ENCODE data around the gene KRTAP5-8. TPM values are rescaled to one million over a fixed set of nuclear protein-coding genes. Genes with fewer than 3 reads are reported as not detected.
"Not testable (repeated sequence)": the region's sequence is repeated elsewhere in the genome, so short reads cannot be mapped to it uniquely, and the experiment has no call there.

The KRTAP5-8 gene
- total and polyA plus RNA-seq, 9 of the 15 experiments (the other 6 are each of a cell fraction or from before 2014, with no cell fraction given): not detected

DNA sequence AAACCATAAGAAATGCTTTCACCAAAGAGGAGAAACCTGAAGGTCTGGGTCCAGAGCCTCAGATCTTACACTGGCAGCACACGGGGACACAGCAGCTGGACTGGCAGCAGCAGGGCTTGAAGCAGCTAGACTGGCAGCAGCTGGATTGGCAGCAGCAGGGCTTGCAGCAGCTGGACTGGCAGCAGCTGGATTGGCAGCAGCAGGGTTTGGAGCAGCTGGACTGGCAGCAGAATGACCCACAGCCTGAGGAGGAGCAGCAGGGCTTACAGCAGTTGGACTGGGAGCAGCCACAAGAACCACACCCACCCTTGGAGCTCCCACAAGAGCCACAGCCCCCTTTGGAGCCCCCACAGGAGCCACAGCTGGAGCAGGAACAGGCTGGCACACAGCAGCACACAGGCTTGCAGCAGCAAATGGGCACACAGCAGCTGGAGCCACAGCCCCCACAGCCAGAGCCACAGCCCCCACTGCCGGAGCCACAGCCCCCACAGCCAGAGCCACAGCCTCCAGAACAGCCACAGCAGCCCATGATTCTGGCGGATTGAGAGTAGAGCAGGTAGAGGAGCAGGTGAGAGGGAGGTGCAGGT is 44.6 kb downstream of the KRTAP5-8 start, which contains the start of gene KRTAP5-11 (continued):
- TF ChIP-seq TCFL5 (CRISPR knock-in tag; conservative IDR thresholded peaks at IDR 0.05): no peak

DNA sequence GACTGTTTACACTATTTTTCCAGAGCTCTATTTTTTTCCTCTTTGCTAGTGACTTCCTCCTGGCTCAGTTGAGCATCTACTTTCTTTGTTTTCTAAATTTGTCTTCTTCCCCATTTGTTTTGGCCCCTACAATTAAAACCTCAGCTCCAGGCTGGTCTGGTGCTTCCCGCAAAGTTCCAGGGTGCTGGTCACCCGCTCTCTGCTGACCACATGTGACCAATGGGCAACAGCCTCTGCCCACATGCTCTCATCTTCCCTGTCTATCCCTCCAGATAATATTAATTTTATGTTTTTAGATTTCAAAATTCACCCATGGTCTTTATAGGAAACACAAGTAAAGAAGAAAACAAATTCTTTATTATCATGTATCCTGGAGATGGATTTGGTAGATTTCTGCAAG is 45.1 kb downstream of the KRTAP5-8 start:
- POLR2A ChIA-PET: interaction anchor here (0.7 kb wide), 1 partner anchor 10 kb away, joined by 3 read pairs; no protein-coding TSS in a partner anchor
- H3K9me1 ChIP-seq (ENCODE audit: control insufficient read depth, insufficient read depth, low read length); H3K9ac ChIP-seq (ENCODE audit: insufficient read depth in 1 of 2, low read depth in 2 of 2, low read length in 2 of 2); H3K9me3 ChIP-seq (replicated peaks; ENCODE audit: control insufficient read depth, insufficient read depth, low read depth, low read length); intact Hi-C loops (cut with micrococcal nuclease); H4K20me1 ChIP-seq (replicated peaks; ENCODE audit: control insufficient read depth, insufficient read depth, low read length); H3K4me3 ChIP-seq; FAIRE-seq; H3K36me3 ChIP-seq (ENCODE audit: control insufficient read depth, insufficient read depth, low read length); H3K79me2 ChIP-seq (ENCODE audit: control insufficient read depth, insufficient read depth, low read length); CTCF ChIA-PET (ENCODE audit: low intra/inter-chr PET ratio); DNase-seq (ENCODE audit: extremely low read depth in 1 of 4, low spot score in 3 of 4); H3K4me1 ChIP-seq (replicated peaks in 1 of 2; ENCODE audit: control insufficient read depth in 2 of 2, insufficient read depth in 2 of 2, low read length in 2 of 2); ATAC-seq; H3K27ac ChIP-seq (ENCODE audit: extremely low read depth, low read depth, low read length); H3K4me2 ChIP-seq (ENCODE audit: insufficient read depth, low read length); H2AFZ ChIP-seq (ENCODE audit: low read depth, low read length); BruUV-seq (replicated peaks): not testable (repeated sequence)
- WGBS (ENCODE audit: insufficient coverage, low coverage, missing lambda C conversion rate): 11% methylated on average over 2 of the region's 2 CpGs
- in situ Hi-C loops (cut with MboI): loop anchor here (25.0 kb wide), 1 partner anchor 854 kb away; the partner anchor contains the start of gene CLPB
- H3K27me3 ChIP-seq (ENCODE audit: control insufficient read depth in 2 of 2, insufficient read depth in 2 of 2, low read length in 2 of 2): peaks cover 2 to 31% of the 10 kb centered on the region in 2 experiments; a peak in 3 of 5 replicates

- ATAC-seq; FAIRE-seq; H3K4me3 ChIP-seq; H3K27ac ChIP-seq (ENCODE audit: extremely low read depth, low read depth, low read length); H3K9me3 ChIP-seq (replicated peaks; ENCODE audit: control insufficient read depth, insufficient read depth, low read depth, low read length); intact Hi-C loops (cut with micrococcal nuclease); H3K4me1 ChIP-seq (replicated peaks in 1 of 2; ENCODE audit: control insufficient read depth in 2 of 2, insufficient read depth in 2 of 2, low read length in 2 of 2); POLR2A ChIA-PET; H3K79me2 ChIP-seq (ENCODE audit: control insufficient read depth, insufficient read depth, low read length); H3K36me3 ChIP-seq (ENCODE audit: control insufficient read depth, insufficient read depth, low read length); H3K9me1 ChIP-seq (ENCODE audit: control insufficient read depth, insufficient read depth, low read length); H2AFZ ChIP-seq (ENCODE audit: low read depth, low read length); BruUV-seq (replicated peaks); CTCF ChIA-PET (ENCODE audit: low intra/inter-chr PET ratio); DNase-seq (ENCODE audit: extremely low read depth in 1 of 4, low spot score in 3 of 4); H4K20me1 ChIP-seq (replicated peaks; ENCODE audit: control insufficient read depth, insufficient read depth, low read length); H3K9ac ChIP-seq (ENCODE audit: insufficient read depth in 1 of 2, low read depth in 2 of 2, low read length in 2 of 2); H3K4me2 ChIP-seq (ENCODE audit: insufficient read depth, low read length); TF ChIP-seq ETV6 (IDR thresholded peaks at IDR 0.05; ENCODE audit: borderline replicate concordance in 1 of 2, low read depth in 2 of 2, low read length in 1 of 2): not testable (repeated sequence)
- H3K27me3 ChIP-seq (ENCODE audit: control insufficient read depth in 2 of 2, insufficient read depth in 2 of 2, low read length in 2 of 2): peaks cover 2 to 26% of the 10 kb centered on the region in 2 experiments; a peak in 4 of 5 replicates
- TF ChIP-seq SAFB (IDR thresholded peaks at IDR 0.05; ENCODE audit: borderline replicate concordance, low read depth, low read length) (peak; percentile 51; the same call in 1 of the 2 replicates), DACH1 (IDR thresholded peaks at IDR 0.05; ENCODE audit: partially characterized antibody) (peak; percentile 88), ETV6 (CRISPR knock-in tag; IDR thresholded peaks at IDR 0.05; ENCODE audit: borderline replicate concordance) (0 out of 2 replicates have a peak, but pooled peaks have one; percentile 52)
- TF ChIP-seq, protein P1, sequence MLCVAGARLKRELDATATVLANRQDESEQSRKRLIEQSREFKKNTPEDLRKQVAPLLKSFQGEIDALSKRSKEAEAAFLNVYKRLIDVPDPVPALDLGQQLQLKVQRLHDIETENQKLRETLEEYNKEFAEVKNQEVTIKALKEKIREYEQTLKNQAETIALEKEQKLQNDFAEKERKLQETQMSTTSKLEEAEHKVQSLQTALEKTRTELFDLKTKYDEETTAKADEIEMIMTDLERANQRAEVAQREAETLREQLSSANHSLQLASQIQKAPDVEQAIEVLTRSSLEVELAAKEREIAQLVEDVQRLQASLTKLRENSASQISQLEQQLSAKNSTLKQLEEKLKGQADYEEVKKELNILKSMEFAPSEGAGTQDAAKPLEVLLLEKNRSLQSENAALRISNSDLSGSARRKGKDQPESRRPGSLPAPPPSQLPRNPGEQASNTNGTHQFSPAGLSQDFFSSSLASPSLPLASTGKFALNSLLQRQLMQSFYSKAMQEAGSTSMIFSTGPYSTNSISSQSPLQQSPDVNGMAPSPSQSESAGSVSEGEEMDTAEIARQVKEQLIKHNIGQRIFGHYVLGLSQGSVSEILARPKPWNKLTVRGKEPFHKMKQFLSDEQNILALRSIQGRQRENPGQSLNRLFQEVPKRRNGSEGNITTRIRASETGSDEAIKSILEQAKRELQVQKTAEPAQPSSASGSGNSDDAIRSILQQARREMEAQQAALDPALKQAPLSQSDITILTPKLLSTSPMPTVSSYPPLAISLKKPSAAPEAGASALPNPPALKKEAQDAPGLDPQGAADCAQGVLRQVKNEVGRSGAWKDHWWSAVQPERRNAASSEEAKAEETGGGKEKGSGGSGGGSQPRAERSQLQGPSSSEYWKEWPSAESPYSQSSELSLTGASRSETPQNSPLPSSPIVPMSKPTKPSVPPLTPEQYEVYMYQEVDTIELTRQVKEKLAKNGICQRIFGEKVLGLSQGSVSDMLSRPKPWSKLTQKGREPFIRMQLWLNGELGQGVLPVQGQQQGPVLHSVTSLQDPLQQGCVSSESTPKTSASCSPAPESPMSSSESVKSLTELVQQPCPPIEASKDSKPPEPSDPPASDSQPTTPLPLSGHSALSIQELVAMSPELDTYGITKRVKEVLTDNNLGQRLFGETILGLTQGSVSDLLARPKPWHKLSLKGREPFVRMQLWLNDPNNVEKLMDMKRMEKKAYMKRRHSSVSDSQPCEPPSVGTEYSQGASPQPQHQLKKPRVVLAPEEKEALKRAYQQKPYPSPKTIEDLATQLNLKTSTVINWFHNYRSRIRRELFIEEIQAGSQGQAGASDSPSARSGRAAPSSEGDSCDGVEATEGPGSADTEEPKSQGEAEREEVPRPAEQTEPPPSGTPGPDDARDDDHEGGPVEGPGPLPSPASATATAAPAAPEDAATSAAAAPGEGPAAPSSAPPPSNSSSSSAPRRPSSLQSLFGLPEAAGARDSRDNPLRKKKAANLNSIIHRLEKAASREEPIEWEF (CRISPR knock-in tag; IDR thresholded peaks at IDR 0.05): peak; percentile 85; the same call in 1 of the 2 replicates
- in situ Hi-C loops (cut with MboI): loop anchor here (25.0 kb wide), 1 partner anchor 852 kb away; the partner anchor contains the start of gene CLPB
- 0% methylated on average over 5 of the region's 5 CpGs for WGBS (ENCODE audit: insufficient coverage, low coverage, missing lambda C conversion rate)
These were observed 47.8 kb downstream of the KRTAP5-8 start for GRCh38 chr11:71585673-71586072.
